Endothelial cell of umbilical vein (primary cell): Measurements from ENCODE around the gene NME7.

ENCODE experiments used
- CTCF ChIP-seq, 2 donors: IDR thresholded peaks; 1 replicate in 1 of 2; 2 replicates in 1 of 2; pipeline ENCODE4 v1.5.1; 2011; ENCODE audit warnings: low read length in 2 of 2, mild to moderate bottlenecking in 2 of 2, moderate library complexity in 2 of 2, control low read depth in 1 of 2, inconsistent platforms in 1 of 2, low read depth in 1 of 2; ENCODE audit not compliant: insufficient read depth in 1 of 2; ENCODE audit errors: extremely low read depth in 1 of 2
- POLR2AphosphoS5 ChIP-seq: IDR thresholded peaks from 2 replicates; pipeline ENCODE4 v1.6.1; 2012; ENCODE audit warnings: low read depth, mild to moderate bottlenecking, control low read depth, low read length, moderate library complexity; ENCODE audit not compliant: insufficient read depth

GRCh38 chr1:169367686-169368405 is at the start of gene NME7, which contains the start of gene BLZF1:
- TF ChIP-seq CTCF (IDR thresholded peaks at IDR 0.05; ENCODE audit: extremely low read depth in 1 of 2, insufficient read depth in 1 of 2, low read depth in 1 of 2, low read length in 2 of 2) (no peak), POLR2AphosphoS5 (peak; percentile 59)
